ENCODE measurements around the gene YWHAE.
"Not testable (repeated sequence)": the region's sequence is repeated elsewhere in the genome, so short reads cannot be mapped to it uniquely, and the experiment has no call there.

YWHAE gene

DNA sequence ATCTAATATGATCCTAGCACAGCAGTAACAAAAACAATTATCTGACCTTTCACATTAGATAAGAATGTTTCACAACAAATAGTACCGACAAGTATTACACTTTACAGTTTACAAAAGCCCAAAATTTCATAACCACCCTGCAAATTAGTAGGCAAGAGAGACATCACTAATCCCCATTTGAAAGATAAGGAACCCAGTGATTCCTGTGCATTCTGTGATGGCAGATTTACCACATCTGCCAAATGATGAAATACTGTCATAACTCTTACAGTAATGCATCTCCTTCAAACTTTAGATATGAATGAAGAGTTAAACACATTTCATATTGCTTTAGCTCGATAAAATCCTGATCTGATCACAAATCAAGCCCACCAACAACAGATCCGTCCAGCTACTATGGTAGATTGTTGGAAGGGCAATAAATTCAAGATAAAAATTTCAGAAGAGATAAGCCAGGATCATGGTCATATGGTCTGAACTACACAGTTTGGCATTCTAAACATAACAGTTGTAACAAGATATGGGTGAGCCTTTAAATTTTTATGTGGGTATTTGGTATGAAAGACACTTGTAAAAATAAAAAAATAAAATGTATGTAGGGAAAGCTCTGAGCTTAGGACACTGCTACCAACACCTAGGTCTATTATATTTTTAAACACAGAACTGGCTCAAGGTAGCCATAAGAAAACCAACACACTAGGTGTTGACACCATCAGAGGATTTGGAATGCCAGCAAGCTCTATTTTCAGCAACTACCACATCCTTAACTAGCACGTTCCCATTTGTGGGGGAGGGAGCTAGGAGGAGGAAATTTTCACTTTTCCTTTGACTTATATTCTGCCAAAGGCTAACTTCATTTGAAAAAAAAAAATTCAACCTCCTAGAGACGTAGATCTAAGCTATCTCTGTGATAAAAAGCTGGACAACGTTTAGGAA, 9.3 kb downstream of the YWHAE start:
- ATAC-seq (no peak), DNase-seq (no peak)
- Mint-ChIP-seq H3K4me1 (peaks cover 82% of the 10 kb centered on the region), H3K4me3 (no peak overlapping the region), H3K9me3 (no peaks in the 10 kb centered on the region), H3K27ac (peak overlapping the region; percentile 32), H3K27me3 (no peaks in the 10 kb centered on the region), H3K36me3 (ENCODE audit: low read depth) (peaks cover 36% of the 10 kb centered on the region)

DNA sequence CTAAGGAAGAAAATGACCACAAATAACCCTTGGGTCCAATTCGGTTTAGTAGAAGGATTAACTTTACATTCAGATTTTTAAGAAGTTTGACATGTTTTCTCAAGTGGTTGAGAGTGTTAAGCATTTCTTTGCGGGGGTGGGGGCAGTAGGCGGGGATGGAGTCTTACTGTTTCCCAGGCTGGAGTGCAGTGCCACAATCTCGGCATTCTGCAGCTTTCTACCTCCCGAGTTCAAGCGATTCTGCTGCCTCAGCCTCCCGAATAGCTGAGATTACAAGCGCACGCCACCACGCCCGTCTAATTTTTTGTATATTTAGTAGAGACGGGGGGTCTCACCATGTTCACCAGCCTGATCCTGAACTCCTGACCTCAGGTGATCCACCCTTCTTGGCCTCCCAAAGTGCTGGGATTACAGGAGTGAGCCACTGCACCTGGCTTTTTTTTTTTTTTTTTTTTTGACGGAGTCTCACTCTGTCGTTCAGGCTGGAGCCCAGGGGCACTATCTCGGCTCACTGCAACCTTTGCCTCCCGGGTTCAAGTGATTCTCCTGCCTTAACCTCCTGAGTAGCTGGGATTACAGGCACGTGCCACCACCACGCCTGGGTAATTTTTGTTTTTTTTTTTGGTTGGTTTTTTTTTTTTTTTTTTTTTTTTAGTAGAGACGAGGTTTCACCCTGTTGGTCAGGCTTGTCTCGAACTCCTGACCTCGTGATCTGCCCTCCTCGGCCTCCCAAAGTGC, 12.4 kb downstream of the YWHAE start:
- H3K9me3 Mint-ChIP-seq, ATAC-seq, DNase-seq, H3K27ac Mint-ChIP-seq, H3K4me3 Mint-ChIP-seq, H3K27me3 Mint-ChIP-seq: not testable (repeated sequence)
- H3K36me3 Mint-ChIP-seq (ENCODE audit: low read depth) = peaks cover 18% of the 10 kb centered on the region
- peaks cover 65% of the 10 kb centered on the region for H3K4me1 Mint-ChIP-seq

DNA sequence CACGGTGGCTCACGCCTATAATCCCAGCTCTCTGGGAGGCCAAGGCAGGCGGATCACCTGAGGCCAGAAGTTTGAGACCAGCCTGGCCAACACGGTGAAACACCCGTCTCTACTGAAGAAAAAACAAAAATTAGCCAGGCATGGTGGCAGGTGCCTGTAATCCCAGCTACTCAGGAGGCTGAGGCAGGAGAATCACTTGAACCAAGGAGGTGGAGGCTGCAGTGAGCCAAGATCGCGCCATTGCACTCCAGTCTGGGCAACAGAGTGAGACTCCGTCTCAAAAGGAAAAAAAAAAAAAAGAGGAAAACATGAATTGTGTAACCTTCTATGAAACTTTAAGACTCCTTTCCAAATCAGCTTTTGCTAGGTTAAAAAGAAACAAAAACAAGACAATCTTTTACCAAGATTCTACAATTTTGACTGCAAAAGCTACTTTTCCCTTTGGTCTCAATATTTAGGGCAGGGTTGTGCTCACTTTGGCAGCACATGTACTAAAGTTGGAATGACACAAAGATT, 13.3 kb downstream of the YWHAE start:
- H3K9me3 Mint-ChIP-seq, H3K27ac Mint-ChIP-seq, H3K27me3 Mint-ChIP-seq, ATAC-seq, H3K4me3 Mint-ChIP-seq, DNase-seq: not testable (repeated sequence)
- H3K4me1 Mint-ChIP-seq = peaks cover 62% of the 10 kb centered on the region
- H3K36me3 Mint-ChIP-seq (ENCODE audit: low read depth) = peaks cover 14% of the 10 kb centered on the region

DNA sequence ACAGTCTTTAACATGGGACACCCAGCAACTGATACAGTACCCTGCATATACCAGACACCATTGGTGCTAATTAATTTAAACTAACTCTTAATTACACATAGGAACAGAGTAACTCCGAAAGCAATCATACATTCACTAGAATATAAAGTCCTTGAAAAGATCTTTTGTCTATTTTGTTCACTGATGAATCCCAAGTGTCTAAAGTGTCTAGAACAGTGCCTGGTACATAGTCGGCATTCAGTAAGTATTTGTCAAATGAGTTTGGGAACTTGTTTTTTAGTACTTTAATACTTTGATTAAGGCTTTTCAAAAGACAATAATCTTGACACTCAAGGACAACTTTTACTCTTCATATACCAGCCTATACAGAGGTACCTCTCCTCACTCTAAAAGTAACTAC, 13.8 kb downstream of the YWHAE start:
- ATAC-seq (no peak), DNase-seq (no peak)
- Mint-ChIP-seq H3K9me3 (no peaks in the 10 kb centered on the region), H3K27me3 (no peaks in the 10 kb centered on the region), H3K4me1 (peaks cover 62% of the 10 kb centered on the region), H3K4me3 (no peak overlapping the region), H3K27ac (no peak overlapping the region), H3K36me3 (ENCODE audit: low read depth) (peaks cover 14% of the 10 kb centered on the region)

DNA sequence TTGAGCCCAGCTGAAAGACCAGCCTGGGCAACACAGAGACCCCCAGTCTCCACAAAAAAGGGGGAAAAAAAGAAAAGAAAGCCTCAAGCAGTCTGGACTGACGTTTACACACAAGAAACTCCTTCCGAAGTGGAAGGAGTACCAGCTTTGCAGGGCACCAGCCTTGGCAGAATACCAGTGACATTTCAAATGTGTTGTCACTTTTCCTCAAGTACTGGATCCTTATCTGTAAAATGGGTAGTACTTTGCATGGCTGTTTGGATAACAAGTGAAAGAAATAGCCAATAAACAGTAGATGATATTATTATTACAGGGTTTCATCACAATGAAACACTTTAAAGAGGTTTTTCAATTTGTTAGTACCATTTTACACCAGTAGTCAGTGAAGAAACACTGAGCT, 14.2 kb downstream of the YWHAE start:
- Mint-ChIP-seq H3K27me3 (no peaks in the 10 kb centered on the region), H3K9me3 (no peaks in the 10 kb centered on the region), H3K4me1 (peaks cover 62% of the 10 kb centered on the region), H3K4me3 (no peak overlapping the region), H3K27ac (no peak overlapping the region), H3K36me3 (ENCODE audit: low read depth) (peaks cover 14% of the 10 kb centered on the region)
- no peak for DNase-seq
- no peak for ATAC-seq

DNA sequence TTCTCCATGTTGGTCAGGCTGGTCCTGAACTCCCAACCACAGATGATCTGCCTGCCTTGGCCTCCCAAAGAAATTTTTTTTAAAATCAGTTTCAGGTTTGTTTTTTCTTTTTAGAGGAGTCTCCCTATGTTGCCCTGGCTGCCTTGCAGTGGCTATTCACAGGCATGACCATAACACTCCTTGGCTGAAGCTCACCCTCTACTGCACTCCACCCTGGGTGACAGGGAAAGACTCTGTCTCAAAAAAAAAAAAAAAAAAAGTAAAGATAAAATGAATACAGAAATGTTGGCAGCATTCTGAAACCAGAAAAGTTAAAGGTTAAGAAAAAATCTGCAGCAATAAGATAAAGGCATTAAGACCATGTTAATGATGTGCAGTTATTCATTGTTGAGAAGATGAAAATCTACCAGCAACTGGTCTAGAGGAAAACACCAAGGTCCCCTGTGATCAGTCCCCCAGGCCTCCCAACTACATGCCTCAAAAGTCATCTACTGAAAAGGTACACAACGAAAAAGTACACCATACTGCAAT, 15.1 kb downstream of the YWHAE start:
- ATAC-seq (no peak), DNase-seq (no peak)
- H3K27ac Mint-ChIP-seq = peak overlapping the region; percentile 19
- H3K27me3 Mint-ChIP-seq = no peaks in the 10 kb centered on the region
- no peaks in the 10 kb centered on the region for H3K9me3 Mint-ChIP-seq
- H3K4me1 Mint-ChIP-seq = peaks cover 62% of the 10 kb centered on the region
- no peak overlapping the region for H3K4me3 Mint-ChIP-seq
- peaks cover 9% of the 10 kb centered on the region for H3K36me3 Mint-ChIP-seq (ENCODE audit: low read depth)

DNA sequence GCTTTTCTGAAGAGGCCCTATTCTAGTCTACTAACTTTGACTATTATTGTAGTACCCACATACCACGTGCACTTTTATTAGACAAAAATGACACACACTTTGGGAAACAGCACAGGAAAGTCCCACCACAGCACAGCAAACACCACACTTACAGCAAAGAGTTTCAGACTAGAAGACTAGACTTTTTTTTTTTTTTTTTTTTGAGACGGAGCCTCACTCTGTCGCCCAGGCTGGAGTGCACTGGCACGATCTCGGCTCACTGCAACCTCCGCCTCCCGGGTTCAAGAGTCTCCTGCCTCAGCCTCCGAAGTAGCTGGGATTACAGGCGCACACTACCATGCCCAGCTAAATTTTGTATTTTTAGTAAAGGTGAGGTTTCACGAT, 20.1 kb downstream of the YWHAE start:
- H3K36me3 Mint-ChIP-seq (ENCODE audit: low read depth) = peaks cover 25% of the 10 kb centered on the region
- peak overlapping the region; percentile 44 for H3K27ac Mint-ChIP-seq
- peak overlapping the region; percentile 7 for H3K4me3 Mint-ChIP-seq
- peaks cover 82% of the 10 kb centered on the region for H3K4me1 Mint-ChIP-seq
- no peaks in the 10 kb centered on the region for H3K27me3 Mint-ChIP-seq
- H3K9me3 Mint-ChIP-seq = no peaks in the 10 kb centered on the region
- peak; percentile 69 for ATAC-seq
- DNase-seq = no peak

DNA sequence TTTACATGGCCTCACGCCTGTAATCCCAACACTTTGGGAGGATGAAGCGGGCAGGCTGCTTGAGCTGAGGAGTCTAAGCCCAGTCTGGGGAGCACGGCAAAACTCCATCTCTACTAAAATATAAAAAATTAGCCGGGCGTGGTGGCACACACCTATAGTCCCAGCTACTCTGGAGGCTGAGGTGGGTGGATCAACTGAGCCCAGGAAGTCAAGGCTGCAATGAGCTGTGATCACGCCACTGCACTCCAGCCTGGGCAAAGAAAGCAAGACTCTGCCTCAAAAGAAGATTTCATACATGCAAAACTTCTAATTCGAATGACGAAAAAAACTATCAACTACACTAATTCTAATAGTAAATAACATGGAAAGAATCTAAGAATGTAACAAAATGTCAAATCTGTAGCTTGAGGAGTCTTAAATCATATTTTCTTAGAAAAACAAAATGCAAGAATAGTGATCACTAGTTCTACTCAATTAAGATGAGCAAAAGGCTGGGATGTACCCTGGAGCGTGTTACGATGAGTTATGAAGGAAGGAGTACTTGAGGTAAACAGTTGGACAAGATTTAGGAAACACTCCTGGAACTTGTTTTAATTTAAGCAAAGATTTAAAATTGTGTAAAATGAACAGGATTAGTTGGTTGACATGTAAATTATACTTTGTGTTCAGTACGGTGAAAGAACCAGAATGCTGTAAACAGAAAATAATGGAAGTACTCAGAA, 20.7 kb downstream of the YWHAE start:
- DNase-seq = no peak
- H3K27ac Mint-ChIP-seq = peak overlapping the region; percentile 44
- H3K36me3 Mint-ChIP-seq (ENCODE audit: low read depth) = peaks cover 28% of the 10 kb centered on the region

DNA sequence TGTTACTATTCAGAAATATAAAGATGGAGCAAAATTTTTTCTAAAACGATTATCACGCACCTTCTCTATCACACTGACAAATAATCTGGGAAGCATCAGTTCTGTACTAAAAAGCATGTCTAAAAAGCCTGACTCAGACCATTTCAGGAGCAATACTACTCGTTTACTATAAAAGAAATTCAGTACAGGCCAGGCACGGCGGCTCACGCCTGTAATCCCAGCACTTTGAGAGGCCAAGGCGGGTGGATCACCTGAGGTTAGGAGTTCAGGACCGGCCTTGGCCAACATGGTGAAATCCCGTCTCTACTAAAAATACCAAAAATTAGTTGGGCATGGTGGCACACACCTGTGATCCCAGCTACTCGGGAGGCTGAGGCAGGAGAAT, 21.6 kb downstream of the YWHAE start:
- peaks cover 36% of the 10 kb centered on the region for H3K36me3 Mint-ChIP-seq (ENCODE audit: low read depth)
- peak overlapping the region; percentile 12 for H3K27ac Mint-ChIP-seq
- not testable (repeated sequence) for H3K9me3 Mint-ChIP-seq, ATAC-seq, H3K27me3 Mint-ChIP-seq, H3K4me3 Mint-ChIP-seq, DNase-seq
- H3K4me1 Mint-ChIP-seq = peaks cover 91% of the 10 kb centered on the region

More for the DNA sequence above, 20.7 kb downstream of the YWHAE start:
- no peak for ATAC-seq
- H3K27me3 Mint-ChIP-seq = no peaks in the 10 kb centered on the region
- H3K9me3 Mint-ChIP-seq = no peaks in the 10 kb centered on the region
- peaks cover 86% of the 10 kb centered on the region for H3K4me1 Mint-ChIP-seq
- H3K4me3 Mint-ChIP-seq = peak overlapping the region; percentile 7

DNA sequence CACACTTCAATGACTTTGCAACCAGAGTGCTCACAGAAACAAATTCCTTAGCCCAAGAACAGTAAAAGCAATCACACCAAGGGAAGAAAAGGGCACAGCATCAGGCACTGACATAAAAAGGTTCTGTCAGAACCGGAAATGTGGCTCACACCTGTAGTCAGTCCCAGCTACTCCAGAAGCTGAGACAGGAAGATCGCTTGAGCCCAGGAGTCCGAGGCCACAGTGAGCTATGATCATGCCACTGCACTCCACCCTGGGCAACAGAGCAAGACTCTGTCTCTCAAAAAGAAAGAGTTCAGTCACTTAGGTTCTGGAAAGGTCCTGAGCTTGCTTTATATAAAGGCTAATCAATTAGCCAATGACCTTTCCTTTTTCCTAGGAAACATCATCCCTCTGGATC, 22.7 kb downstream of the YWHAE start:
- no peaks in the 10 kb centered on the region for H3K9me3 Mint-ChIP-seq
- H3K27me3 Mint-ChIP-seq = no peaks in the 10 kb centered on the region
- no peak overlapping the region for H3K4me3 Mint-ChIP-seq
- DNase-seq = no peak
- peaks cover 42% of the 10 kb centered on the region for H3K36me3 Mint-ChIP-seq (ENCODE audit: low read depth)
- peak overlapping the region; percentile 74 for H3K27ac Mint-ChIP-seq
- ATAC-seq = no peak
- H3K4me1 Mint-ChIP-seq = peaks cover 94% of the 10 kb centered on the region

DNA sequence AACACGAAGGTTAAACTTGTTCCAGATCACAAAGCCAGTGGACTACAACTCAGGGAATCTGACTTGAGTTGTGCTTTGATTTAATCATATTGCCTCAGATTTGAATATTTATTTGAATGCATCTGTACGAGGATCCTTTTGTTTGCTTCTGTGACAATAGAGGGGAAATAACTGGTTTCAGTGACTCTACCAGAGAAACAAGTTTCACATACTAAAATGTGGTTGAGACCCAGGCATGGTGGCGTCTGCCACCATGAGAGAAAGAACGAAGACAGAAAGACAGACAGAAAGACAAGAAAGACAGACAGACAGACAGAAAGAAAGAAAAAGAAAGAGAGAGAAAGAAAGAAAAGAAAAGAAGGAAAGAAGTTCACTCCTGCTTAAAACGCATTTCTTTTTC, 24.0 kb downstream of the YWHAE start:
- H3K4me3 Mint-ChIP-seq = peak overlapping the region; percentile 21
- no peaks in the 10 kb centered on the region for H3K27me3 Mint-ChIP-seq
- peak overlapping the region; percentile 74 for H3K27ac Mint-ChIP-seq
- peaks cover 41% of the 10 kb centered on the region for H3K36me3 Mint-ChIP-seq (ENCODE audit: low read depth)
- peaks cover 95% of the 10 kb centered on the region for H3K4me1 Mint-ChIP-seq
- DNase-seq = no peak
- peak; percentile 38 for ATAC-seq
- no peaks in the 10 kb centered on the region for H3K9me3 Mint-ChIP-seq

DNA sequence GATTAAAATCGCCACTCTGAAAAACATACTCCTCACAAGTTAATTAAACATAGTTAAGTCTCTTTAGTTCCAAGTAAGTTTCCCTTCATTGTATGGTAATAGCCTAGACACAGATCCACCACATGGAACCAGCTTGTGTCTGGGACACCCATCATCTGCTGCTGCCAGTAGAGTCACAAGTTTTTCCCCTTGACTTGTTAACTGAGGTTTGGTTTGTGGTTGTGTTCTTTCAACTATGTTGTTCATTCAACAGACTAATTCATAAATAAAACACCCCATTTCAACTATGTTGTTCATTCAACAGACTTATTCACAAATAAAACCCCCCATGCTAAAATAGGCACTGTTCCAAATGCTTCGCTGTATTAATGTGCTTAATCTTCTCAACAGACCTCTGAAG, 24.4 kb downstream of the YWHAE start:
- Mint-ChIP-seq H3K27ac (peak overlapping the region; percentile 74), H3K4me1 (peaks cover 93% of the 10 kb centered on the region), H3K9me3 (no peaks in the 10 kb centered on the region), H3K4me3 (peak overlapping the region; percentile 21), H3K27me3 (no peaks in the 10 kb centered on the region), H3K36me3 (ENCODE audit: low read depth) (peaks cover 44% of the 10 kb centered on the region)
- DNase-seq (no peak), ATAC-seq (peak; percentile 69)

DNA sequence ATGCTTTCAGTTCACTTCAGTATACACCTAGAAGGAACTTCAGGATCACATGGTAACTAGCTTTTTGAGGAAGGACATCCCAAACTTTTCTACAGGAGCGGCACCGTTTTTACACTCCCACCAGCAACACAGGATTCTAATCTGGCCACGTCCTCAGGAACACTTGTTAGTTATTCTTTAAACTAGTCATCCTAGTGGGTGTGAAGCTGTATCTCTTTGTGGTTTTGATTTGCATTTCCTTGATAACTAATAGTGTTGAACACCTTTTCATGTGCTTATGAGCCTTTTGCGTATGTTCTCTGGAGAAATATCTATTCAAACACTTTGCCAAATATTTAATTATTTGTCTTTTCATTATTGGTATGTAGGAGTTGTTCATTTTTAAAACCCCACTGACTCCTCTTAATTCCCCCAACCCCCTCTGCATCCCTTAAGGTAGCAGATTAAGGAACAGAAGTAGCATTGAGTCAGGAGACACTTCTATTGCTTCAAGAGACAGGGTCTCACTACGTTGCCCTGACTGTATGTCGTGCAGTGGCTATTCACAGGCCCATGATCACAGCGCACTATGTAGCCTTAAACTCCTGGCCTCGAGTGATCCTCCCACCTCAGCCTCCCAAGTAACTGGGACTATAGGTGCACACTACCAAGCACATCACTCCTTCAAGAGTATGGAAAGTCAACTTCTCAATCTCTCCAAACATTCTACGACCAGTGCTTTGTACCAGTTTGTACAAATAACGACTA, 25.4 kb downstream of the YWHAE start:
- Mint-ChIP-seq H3K27ac (peak overlapping the region; percentile 74), H3K27me3 (no peaks in the 10 kb centered on the region), H3K4me3 (peak overlapping the region; percentile 48), H3K36me3 (ENCODE audit: low read depth) (peaks cover 42% of the 10 kb centered on the region), H3K4me1 (peaks cover 86% of the 10 kb centered on the region), H3K9me3 (no peaks in the 10 kb centered on the region)
- ATAC-seq (peak; percentile 50), DNase-seq (no peak)

All from activated naive CD8-positive, alpha-beta T cell treated with anti-CD3 and anti-CD28 coated beads, Interleukin-2, amount 50 U/mL, for 24 hours (primary cell).